HEK293 (cell line): ENCODE results near the gene YWHAB.
A peak's percentile ranks its signal among the peaks of the same experiment; 100 is the strongest.

Source experiments
- CTCF ChIA-PET: fragments of 350-600 bp; formaldehyde crosslinking; extraction: SDS; loops from one replicate; lab custom pipeline; 2021; ENCODE audit warnings: antibody characterized with exemption; lab: Yijun Ruan, JAX
- POLR2A ChIA-PET: fragments of 300-600 bp; formaldehyde crosslinking; extraction: SDS; loops from one replicate; lab custom pipeline; 2020; ENCODE audit warnings: antibody characterized with exemption, inconsistent platforms; lab: Yijun Ruan, JAX
- H3K27ac ChIP-seq: fragments of 200-500 bp; sonication (Bioruptor generic); 2 replicates; pipeline ENCODE4 v1.5.1; 2014; ENCODE audit warnings: low read depth, low read length, control low read depth, inconsistent platforms; ENCODE audit errors: extremely low read depth
- H3K36me3 ChIP-seq, 2 experiments: fragments of 200-500 bp in 1 of 2; sonication (Bioruptor generic) in 1 of 2; 1 replicate in 1 of 2; 2 replicates in 1 of 2; pipeline ENCODE4 v1.5.1; 2014 to 2017; ENCODE audit warnings: inconsistent platforms in 2 of 2, low read length in 2 of 2; ENCODE audit not compliant: control insufficient read depth in 2 of 2, insufficient read depth in 1 of 2
- H3K4me1 ChIP-seq: fragments of 200-500 bp; sonication (Bioruptor generic); 2 replicates; pipeline ENCODE4 v1.5.1; 2014; ENCODE audit warnings: mild to moderate bottlenecking, low read length, inconsistent platforms; ENCODE audit not compliant: control insufficient read depth, insufficient read depth
- H3K4me3 ChIP-seq: 2 replicates; pipeline ENCODE4 v1.5.1; 2011; ENCODE audit warnings: low read depth, mild to moderate bottlenecking, control low read depth, low read length, moderate library complexity
- H3K9me3 ChIP-seq: fragments of 200-500 bp; sonication (Bioruptor generic); 2 replicates; pipeline ENCODE4 v1.5.1; 2014; ENCODE audit warnings: low read depth, low read length, inconsistent platforms; ENCODE audit not compliant: control insufficient read depth, insufficient read depth
- HOXD13 ChIP-seq: sonication (generic); formaldehyde crosslinking; IDR thresholded peaks from 2 replicates; pipeline ENCODE4 v1.8.0; 2022; ENCODE audit warnings: missing genetic modification reagents, borderline replicate concordance
- KLF16 ChIP-seq: fragments of 450-650 bp; formaldehyde crosslinking; IDR thresholded peaks from 2 replicates; pipeline ENCODE4 v1.5.1; 2017; ENCODE audit warnings: missing biosample characterization, missing genetic modification characterization
- KLF7 ChIP-seq: fragments of 450-650 bp; formaldehyde crosslinking; IDR thresholded peaks from 2 replicates; pipeline ENCODE4 v1.5.1; 2016; ENCODE audit warnings: missing biosample characterization, missing genetic modification characterization, borderline replicate concordance
- MZF1 ChIP-seq: fragments of 450-650 bp; formaldehyde crosslinking; IDR thresholded peaks from 2 replicates; pipeline ENCODE4 v1.5.1; 2017; ENCODE audit warnings: missing biosample characterization, missing genetic modification characterization, borderline replicate concordance
- REPIN1 ChIP-seq: fragments of 450-650 bp; formaldehyde crosslinking; IDR thresholded peaks from 2 replicates; pipeline ENCODE4 v1.5.1; 2017; ENCODE audit warnings: missing biosample characterization, missing genetic modification characterization, low read depth
- SP2 ChIP-seq: fragments of 450-650 bp; formaldehyde crosslinking; IDR thresholded peaks from 2 replicates; pipeline ENCODE4 v1.5.1; 2016; ENCODE audit warnings: missing biosample characterization, missing genetic modification characterization
- YY2 ChIP-seq: fragments of 450-650 bp; formaldehyde crosslinking; IDR thresholded peaks from 2 replicates; pipeline ENCODE4 v1.5.1; 2016; ENCODE audit warnings: missing biosample characterization, missing genetic modification characterization
- ZBTB7A ChIP-seq: fragments of 450-650 bp; formaldehyde crosslinking; IDR thresholded peaks from 2 replicates; pipeline ENCODE4 v1.5.1; 2016; ENCODE audit warnings: low read depth, missing biosample characterization, missing genetic modification characterization
- ZFP69B ChIP-seq: fragments of 450-650 bp; formaldehyde crosslinking; IDR thresholded peaks from 2 replicates; pipeline ENCODE4 v1.5.1; 2016; ENCODE audit warnings: missing biosample characterization, missing genetic modification characterization
- ZNF114 ChIP-seq: fragments of 450-650 bp; formaldehyde crosslinking; IDR thresholded peaks from 2 replicates; pipeline ENCODE4 v1.5.0; 2017; ENCODE audit warnings: missing biosample characterization, missing genetic modification characterization
- ZNF132 ChIP-seq: fragments of 450-650 bp; formaldehyde crosslinking; IDR thresholded peaks from 2 replicates; pipeline ENCODE4 v1.5.1; 2017; ENCODE audit warnings: missing biosample characterization, missing genetic modification characterization, borderline replicate concordance
- ZNF155 ChIP-seq: fragments of 450-650 bp; formaldehyde crosslinking; IDR thresholded peaks from 2 replicates; pipeline ENCODE4 v1.5.1; 2016; ENCODE audit warnings: missing biosample characterization, missing genetic modification characterization
- ZNF433 ChIP-seq: fragments of 450-650 bp; formaldehyde crosslinking; IDR thresholded peaks from 2 replicates; pipeline ENCODE4 v1.5.1; 2016; ENCODE audit warnings: missing biosample characterization, missing genetic modification characterization, low read depth
- ZNF514 ChIP-seq: fragments of 450-650 bp; formaldehyde crosslinking; IDR thresholded peaks from 2 replicates; pipeline ENCODE4 v1.5.1; 2016; ENCODE audit warnings: missing biosample characterization, missing genetic modification characterization
- ZNF555 ChIP-seq: fragments of 450-650 bp; formaldehyde crosslinking; conservative IDR thresholded peaks from 2 replicates; pipeline ENCODE4 v1.5.1; 2017; ENCODE audit warnings: missing biosample characterization, mild to moderate bottlenecking, missing genetic modification characterization, inconsistent platforms
- ZNF561 ChIP-seq: fragments of 450-650 bp; IDR thresholded peaks from 2 replicates; pipeline ENCODE4 v1.5.1; 2018; ENCODE audit warnings: missing biosample characterization, missing genetic modification characterization, borderline replicate concordance
- ZNF610 ChIP-seq: fragments of 450-650 bp; formaldehyde crosslinking; IDR thresholded peaks from 2 replicates; pipeline ENCODE4 v1.5.1; 2016; ENCODE audit warnings: missing biosample characterization, missing genetic modification characterization, borderline replicate concordance
- ZNF791 ChIP-seq: fragments of 450-650 bp; formaldehyde crosslinking; IDR thresholded peaks from 2 replicates; pipeline ENCODE4 v1.5.1; 2016; ENCODE audit warnings: missing biosample characterization, missing genetic modification characterization
- TF ChIP-seq, protein P1 (sequence below): fragments of 450-650 bp; formaldehyde crosslinking; IDR thresholded peaks from 2 replicates; pipeline ENCODE4 v1.5.1; 2016; ENCODE audit warnings: missing biosample characterization, missing genetic modification characterization, low read depth
- TF ChIP-seq, protein P2 (sequence below): fragments of 450-650 bp; formaldehyde crosslinking; IDR thresholded peaks from 2 replicates; pipeline ENCODE4 v1.5.1; 2017; ENCODE audit warnings: missing biosample characterization, missing genetic modification characterization
- TF ChIP-seq, protein P3 (sequence below): fragments of 450-650 bp; formaldehyde crosslinking; IDR thresholded peaks from 2 replicates; pipeline ENCODE4 v1.5.1; 2016; ENCODE audit warnings: missing biosample characterization, missing genetic modification characterization
- TF ChIP-seq, protein P4 (sequence below): fragments of 450-650 bp; formaldehyde crosslinking; conservative IDR thresholded peaks from 2 replicates; pipeline ENCODE4 v1.5.1; 2016; ENCODE audit warnings: low read depth, missing biosample characterization, missing genetic modification characterization
- TF ChIP-seq, protein P5 (sequence below): fragments of 450-650 bp; formaldehyde crosslinking; optimal IDR thresholded peaks from 2 replicates; pipeline ENCODE3; 2016; ENCODE audit warnings: missing biosample characterization, mild to moderate bottlenecking, missing genetic modification characterization
- TF ChIP-seq, protein P6 (sequence below): fragments of 450-650 bp; formaldehyde crosslinking; IDR thresholded peaks from 2 replicates; pipeline ENCODE4 v1.5.1; 2016; ENCODE audit warnings: missing biosample characterization, missing genetic modification characterization
- TF ChIP-seq, protein P7 (sequence below): fragments of 450-650 bp; formaldehyde crosslinking; IDR thresholded peaks from 2 replicates; pipeline ENCODE4 v1.5.1; 2016; ENCODE audit warnings: missing biosample characterization, missing genetic modification characterization

Gene YWHAB

DNA sequence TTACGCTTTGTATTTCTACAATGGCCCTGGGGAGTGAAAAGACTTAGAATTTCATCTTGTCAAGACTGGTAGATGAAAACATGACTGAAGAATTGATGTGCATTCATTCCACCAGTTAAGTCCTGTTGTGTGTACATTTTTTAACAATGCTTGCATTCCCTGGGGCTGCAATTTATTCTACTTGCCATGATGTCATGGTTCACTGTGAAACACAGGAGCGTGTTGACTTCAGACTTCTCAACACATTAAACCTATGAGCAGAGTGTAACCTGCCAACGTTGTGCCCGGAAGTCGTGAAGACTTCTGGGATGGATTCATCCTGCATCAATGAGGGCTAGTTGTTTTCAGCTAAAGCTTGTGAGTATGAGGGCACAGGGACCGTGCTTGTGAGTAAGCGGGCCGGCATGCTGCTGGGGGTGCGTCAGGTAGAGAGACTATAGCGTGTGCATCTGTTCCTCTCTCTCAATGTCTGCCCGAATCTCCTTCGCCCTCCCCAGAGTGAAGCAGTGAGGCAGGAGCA, 48.8 kb upstream of the YWHAB start (continued):
- 0 out of 2 replicates have a peak, but pooled peaks have one; percentile 7 for TF ChIP-seq KLF16 (tag by site-specific recombination)
- TF ChIP-seq, protein P1, sequence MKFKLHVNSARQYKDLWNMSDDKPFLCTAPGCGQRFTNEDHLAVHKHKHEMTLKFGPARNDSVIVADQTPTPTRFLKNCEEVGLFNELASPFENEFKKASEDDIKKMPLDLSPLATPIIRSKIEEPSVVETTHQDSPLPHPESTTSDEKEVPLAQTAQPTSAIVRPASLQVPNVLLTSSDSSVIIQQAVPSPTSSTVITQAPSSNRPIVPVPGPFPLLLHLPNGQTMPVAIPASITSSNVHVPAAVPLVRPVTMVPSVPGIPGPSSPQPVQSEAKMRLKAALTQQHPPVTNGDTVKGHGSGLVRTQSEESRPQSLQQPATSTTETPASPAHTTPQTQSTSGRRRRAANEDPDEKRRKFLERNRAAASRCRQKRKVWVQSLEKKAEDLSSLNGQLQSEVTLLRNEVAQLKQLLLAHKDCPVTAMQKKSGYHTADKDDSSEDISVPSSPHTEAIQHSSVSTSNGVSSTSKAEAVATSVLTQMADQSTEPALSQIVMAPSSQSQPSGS, result 0 out of 2 replicates have a peak, but pooled peaks have one; percentile 24
- TF ChIP-seq, all 188 proteins: peak for 2

DNA sequence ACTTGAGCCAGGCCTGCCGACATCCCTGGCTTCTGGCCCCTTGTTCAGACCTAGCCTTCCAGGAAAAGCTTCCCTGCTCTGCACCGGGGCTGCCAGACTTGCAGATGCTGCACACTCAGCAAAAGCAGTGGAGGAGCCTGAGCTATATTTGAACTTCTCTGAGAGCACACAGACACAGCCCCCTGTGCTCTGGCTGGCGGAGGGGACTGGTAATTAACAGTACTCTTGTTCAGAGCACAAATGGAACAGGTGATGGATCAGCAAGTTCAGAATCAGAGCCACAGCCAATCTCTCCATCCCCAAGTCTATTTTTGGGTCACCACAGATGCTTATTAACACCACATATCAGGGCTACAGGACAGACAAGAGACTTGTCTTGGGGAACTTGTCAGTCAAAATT, 47.6 kb upstream of the YWHAB start:
- no peaks in the 10 kb centered on the region for H3K9me3 ChIP-seq
- CTCF ChIA-PET, result no interaction called here

DNA sequence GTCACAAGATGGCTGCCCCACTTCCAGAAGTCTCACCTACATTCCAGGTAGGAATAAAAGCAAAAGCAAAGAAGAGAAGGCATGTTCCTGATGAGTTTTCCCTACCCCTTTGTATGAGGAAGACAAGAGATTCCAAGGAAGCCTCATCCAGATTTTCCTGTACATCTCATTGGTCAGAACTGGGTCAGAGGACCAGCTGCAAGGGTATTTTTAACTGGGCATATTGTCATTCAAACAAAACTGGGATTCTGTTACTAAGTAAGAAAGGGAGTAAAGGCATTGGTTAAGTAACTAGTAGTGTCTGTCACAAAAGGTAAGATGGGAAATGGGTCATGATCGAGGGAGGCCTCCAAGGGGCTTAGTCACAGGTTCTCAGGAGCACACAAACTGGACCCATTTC, 47.0 kb upstream of the YWHAB start:
- Histone ChIP-seq H3K27ac (no peak overlapping the region), H3K4me1 (no peaks in the 10 kb centered on the region), H3K4me3 (no peak overlapping the region), H3K36me3 (no peaks in the 10 kb centered on the region), H3K9me3 (no peaks in the 10 kb centered on the region)
- ChIA-PET POLR2A (no interaction called here), CTCF (interaction anchor here (1.1 kb wide), 1 partner anchor 154 kb away, joined by 4 read pairs; no protein-coding TSS in a partner anchor)
- TF ChIP-seq ZNF514 (tag by site-specific recombination) (no peak), ZNF555 (no peak), ZNF155 (tag by site-specific recombination) (no peak), ZNF433 (tag by site-specific recombination) (no peak), HOXD13 (CRISPR knock-in tag) (no peak), MZF1 (tag by site-specific recombination) (no peak)
- TF ChIP-seq, protein P2, sequence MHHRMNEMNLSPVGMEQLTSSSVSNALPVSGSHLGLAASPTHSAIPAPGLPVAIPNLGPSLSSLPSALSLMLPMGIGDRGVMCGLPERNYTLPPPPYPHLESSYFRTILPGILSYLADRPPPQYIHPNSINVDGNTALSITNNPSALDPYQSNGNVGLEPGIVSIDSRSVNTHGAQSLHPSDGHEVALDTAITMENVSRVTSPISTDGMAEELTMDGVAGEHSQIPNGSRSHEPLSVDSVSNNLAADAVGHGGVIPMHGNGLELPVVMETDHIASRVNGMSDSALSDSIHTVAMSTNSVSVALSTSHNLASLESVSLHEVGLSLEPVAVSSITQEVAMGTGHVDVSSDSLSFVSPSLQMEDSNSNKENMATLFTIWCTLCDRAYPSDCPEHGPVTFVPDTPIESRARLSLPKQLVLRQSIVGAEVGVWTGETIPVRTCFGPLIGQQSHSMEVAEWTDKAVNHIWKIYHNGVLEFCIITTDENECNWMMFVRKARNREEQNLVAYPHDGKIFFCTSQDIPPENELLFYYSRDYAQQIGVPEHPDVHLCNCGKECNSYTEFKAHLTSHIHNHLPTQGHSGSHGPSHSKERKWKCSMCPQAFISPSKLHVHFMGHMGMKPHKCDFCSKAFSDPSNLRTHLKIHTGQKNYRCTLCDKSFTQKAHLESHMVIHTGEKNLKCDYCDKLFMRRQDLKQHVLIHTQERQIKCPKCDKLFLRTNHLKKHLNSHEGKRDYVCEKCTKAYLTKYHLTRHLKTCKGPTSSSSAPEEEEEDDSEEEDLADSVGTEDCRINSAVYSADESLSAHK, result no peak
- TF ChIP-seq, protein P3, sequence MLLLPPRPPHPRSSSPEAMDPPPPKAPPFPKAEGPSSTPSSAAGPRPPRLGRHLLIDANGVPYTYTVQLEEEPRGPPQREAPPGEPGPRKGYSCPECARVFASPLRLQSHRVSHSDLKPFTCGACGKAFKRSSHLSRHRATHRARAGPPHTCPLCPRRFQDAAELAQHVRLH (tag by site-specific recombination), result no peak
- TF ChIP-seq, protein P4, sequence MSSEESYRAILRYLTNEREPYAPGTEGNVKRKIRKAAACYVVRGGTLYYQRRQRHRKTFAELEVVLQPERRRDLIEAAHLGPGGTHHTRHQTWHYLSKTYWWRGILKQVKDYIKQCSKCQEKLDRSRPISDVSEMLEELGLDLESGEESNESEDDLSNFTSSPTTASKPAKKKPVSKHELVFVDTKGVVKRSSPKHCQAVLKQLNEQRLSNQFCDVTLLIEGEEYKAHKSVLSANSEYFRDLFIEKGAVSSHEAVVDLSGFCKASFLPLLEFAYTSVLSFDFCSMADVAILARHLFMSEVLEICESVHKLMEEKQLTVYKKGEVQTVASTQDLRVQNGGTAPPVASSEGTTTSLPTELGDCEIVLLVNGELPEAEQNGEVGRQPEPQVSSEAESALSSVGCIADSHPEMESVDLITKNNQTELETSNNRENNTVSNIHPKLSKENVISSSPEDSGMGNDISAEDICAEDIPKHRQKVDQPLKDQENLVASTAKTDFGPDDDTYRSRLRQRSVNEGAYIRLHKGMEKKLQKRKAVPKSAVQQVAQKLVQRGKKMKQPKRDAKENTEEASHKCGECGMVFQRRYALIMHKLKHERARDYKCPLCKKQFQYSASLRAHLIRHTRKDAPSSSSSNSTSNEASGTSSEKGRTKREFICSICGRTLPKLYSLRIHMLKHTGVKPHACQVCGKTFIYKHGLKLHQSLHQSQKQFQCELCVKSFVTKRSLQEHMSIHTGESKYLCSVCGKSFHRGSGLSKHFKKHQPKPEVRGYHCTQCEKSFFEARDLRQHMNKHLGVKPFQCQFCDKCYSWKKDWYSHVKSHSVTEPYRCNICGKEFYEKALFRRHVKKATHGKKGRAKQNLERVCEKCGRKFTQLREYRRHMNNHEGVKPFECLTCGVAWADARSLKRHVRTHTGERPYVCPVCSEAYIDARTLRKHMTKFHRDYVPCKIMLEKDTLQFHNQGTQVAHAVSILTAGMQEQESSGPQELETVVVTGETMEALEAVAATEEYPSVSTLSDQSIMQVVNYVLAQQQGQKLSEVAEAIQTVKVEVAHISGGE (tag by site-specific recombination), result no peak

More for the DNA sequence above, 47.6 kb upstream of the YWHAB start:
- no peaks in the 10 kb centered on the region for H3K4me1 ChIP-seq
- no peak overlapping the region for H3K27ac ChIP-seq
- no peak for TF ChIP-seq SP2
- TF ChIP-seq, protein P5, sequence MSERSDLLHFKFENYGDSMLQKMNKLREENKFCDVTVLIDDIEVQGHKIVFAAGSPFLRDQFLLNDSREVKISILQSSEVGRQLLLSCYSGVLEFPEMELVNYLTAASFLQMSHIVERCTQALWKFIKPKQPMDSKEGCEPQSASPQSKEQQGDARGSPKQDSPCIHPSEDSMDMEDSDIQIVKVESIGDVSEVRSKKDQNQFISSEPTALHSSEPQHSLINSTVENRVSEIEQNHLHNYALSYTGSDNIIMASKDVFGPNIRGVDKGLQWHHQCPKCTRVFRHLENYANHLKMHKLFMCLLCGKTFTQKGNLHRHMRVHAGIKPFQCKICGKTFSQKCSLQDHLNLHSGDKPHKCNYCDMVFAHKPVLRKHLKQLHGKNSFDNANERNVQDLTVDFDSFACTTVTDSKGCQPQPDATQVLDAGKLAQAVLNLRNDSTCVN (tag by site-specific recombination), result no peak
- no peak for TF ChIP-seq ZFP69B (tag by site-specific recombination)
- TF ChIP-seq, protein P6, sequence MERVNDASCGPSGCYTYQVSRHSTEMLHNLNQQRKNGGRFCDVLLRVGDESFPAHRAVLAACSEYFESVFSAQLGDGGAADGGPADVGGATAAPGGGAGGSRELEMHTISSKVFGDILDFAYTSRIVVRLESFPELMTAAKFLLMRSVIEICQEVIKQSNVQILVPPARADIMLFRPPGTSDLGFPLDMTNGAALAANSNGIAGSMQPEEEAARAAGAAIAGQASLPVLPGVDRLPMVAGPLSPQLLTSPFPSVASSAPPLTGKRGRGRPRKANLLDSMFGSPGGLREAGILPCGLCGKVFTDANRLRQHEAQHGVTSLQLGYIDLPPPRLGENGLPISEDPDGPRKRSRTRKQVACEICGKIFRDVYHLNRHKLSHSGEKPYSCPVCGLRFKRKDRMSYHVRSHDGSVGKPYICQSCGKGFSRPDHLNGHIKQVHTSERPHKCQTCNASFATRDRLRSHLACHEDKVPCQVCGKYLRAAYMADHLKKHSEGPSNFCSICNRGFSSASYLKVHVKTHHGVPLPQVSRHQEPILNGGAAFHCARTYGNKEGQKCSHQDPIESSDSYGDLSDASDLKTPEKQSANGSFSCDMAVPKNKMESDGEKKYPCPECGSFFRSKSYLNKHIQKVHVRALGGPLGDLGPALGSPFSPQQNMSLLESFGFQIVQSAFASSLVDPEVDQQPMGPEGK (tag by site-specific recombination), result no peak
- TF ChIP-seq YY2 (tag by site-specific recombination), result no peak
- no peak for TF ChIP-seq ZNF561 (tag by site-specific recombination)
- no peak for TF ChIP-seq KLF7 (tag by site-specific recombination)
- no peak for TF ChIP-seq ZNF791
- no peak for TF ChIP-seq REPIN1 (tag by site-specific recombination)
- TF ChIP-seq, protein P7, sequence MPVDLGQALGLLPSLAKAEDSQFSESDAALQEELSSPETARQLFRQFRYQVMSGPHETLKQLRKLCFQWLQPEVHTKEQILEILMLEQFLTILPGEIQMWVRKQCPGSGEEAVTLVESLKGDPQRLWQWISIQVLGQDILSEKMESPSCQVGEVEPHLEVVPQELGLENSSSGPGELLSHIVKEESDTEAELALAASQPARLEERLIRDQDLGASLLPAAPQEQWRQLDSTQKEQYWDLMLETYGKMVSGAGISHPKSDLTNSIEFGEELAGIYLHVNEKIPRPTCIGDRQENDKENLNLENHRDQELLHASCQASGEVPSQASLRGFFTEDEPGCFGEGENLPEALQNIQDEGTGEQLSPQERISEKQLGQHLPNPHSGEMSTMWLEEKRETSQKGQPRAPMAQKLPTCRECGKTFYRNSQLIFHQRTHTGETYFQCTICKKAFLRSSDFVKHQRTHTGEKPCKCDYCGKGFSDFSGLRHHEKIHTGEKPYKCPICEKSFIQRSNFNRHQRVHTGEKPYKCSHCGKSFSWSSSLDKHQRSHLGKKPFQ (tag by site-specific recombination), result no peak
- TF ChIP-seq ZNF114 (tag by site-specific recombination), result no peak
- TF ChIP-seq ZNF132 (tag by site-specific recombination), result no peak
- no peak for TF ChIP-seq ZNF610 (tag by site-specific recombination)
- no peak for TF ChIP-seq ZBTB7A (tag by site-specific recombination)
- H3K4me3 ChIP-seq, result no peak overlapping the region
- POLR2A ChIA-PET, result no interaction called here
- H3K36me3 ChIP-seq, result no peaks in the 10 kb centered on the region
